GM18508 (cell line): ENCODE results near the gene MCOLN1.

Source experiments
- ATAC-seq: cut with Tn5 transposase; IDR thresholded peaks from one replicate; pipeline ENCODE4 v1.9.1; 2021; ENCODE audit warnings: moderate number of reproducible peaks; ENCODE audit not compliant: insufficient read depth, unreplicated experiment

The MCOLN1 gene

GRCh38 chr19:7500811-7501450 is 21.5 kb upstream of the MCOLN1 start:
- ATAC-seq: no peak

DNA sequence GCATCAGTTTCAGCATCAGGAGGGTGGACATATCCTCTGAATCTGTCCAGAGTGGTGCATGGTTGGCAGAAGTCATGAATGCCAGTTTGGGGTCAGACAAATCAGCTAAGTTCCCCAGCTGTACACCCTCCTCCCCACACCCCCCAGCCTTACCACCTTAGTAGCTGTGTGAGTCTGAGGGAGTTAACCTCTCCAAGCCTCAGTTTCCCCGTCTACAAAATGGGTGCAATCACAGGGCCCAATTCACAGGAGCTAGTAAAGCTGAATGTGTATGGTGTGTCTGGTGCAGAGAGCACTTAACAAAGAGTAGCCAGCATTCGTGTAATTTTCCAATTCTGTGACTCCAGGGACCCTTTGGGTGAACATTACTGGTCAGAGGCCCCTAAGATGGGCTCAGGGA is 19.9 kb upstream of the MCOLN1 start:
- ATAC-seq: no peak

DNA sequence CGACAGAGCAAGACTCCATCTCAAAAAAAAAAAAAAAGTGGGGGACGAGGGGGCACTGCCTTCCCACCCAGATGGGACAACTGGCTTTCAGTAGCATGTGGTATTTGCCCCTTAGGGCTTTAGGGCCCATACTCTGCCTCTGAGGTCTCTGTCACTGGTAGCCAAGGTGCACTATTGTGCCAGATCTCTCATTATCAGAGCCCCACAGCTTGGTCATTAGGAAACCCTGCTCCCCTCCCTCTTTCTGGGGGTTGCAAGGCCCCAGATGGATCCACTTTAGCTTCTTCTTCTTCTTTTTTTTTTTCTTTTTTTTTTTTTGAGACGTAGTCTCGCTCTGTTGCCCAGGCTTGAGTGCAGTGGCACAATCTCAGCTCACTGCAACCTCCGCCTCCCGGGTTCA is 17.7 kb upstream of the MCOLN1 start:
- no peak for ATAC-seq

GRCh38 chr19:7505288-7505681 is 17.1 kb upstream of the MCOLN1 start:
- ATAC-seq: no peak

- no peak for ATAC-seq
Measured at GRCh38 chr19:7505682-7506384, 16.6 kb upstream of the MCOLN1 start.

DNA sequence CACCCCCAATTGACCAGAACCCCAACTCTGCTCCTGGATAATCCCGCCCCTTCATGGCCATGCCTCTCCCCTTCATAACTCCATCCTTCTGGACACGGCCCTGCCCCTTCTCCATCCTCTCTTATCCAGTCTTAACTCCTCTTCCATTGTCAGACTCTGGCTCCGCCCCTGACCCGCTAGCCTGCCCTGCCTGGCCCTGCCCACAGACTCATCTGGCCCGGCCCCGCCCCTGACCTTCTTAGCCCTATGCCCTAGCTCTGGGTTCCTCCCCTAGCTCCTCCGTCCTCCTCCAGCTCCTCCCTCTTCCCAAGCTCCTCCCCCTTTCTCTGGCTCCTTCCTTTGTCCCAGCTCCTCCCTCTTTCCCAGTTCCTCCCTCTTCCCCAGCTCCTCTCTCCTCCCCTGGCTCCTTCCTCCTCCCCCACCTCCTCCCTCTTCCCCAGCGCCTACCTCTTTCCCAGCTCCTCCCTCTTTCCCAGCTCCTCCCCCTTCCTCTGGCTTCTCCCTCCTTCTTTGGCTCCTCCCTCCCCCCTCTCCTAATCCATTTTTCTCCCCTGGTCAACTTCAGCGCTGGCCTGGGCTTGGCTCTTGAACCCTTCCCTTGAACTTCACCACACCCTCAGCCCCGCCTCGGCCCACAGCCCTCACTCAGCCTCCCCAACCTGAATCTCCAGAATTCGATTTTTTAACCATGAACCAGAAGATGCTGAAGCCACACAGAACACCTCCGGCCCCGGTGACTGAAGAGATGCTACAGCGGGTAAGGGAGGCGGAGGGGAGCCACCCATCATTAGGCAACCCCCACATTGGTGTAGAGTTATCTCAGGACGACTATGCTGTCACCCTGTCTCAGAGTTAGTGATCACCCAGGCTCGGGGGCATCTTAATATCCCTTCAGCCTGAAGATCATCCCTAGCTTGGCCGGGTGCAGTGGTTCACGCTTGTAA is 15.8 kb upstream of the MCOLN1 start:
- ATAC-seq: no peak

DNA sequence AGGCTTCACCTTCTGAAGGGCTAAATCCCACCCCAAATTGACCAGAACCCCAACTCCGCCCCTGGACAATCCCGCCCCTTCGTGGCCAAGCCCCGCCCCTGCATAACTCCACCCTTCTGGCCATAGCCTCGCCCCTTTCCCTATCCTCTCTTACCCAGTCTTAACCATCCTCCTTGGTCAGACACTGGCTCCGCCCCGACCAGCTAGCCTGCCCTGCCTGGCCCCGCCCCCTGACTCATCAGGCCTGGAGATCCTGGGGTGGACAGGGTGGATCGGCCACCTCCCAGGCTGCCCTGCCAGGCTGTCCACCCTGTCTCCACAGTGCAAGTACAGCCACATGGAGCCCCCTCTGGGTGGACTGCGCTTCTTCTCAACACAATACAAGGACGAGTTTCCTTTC is 14.5 kb upstream of the MCOLN1 start:
- ATAC-seq: no peak

DNA sequence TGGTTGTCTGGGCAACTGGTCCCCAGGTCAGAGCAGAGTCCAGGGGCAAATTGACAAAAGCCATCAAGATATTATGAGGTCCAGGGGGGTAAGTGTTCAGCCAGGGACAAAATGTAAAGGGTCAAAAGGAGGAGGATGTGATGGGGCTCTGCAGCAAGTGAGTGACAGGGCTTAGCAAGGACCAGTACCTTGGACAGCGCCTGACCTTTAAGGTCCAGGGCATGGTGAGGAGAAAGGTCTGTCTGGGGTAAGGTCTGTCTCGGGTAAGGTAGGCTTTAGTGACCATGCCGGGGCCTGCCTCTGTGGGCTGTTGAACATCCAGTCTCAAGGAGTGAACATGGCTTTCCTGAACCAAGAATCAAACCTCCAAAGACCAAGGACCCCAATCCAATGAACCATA is 12.8 kb upstream of the MCOLN1 start:
- no peak for ATAC-seq

- ATAC-seq: no peak
Measured at GRCh38 chr19:7512400-7512851, 10.0 kb upstream of the MCOLN1 start.

DNA sequence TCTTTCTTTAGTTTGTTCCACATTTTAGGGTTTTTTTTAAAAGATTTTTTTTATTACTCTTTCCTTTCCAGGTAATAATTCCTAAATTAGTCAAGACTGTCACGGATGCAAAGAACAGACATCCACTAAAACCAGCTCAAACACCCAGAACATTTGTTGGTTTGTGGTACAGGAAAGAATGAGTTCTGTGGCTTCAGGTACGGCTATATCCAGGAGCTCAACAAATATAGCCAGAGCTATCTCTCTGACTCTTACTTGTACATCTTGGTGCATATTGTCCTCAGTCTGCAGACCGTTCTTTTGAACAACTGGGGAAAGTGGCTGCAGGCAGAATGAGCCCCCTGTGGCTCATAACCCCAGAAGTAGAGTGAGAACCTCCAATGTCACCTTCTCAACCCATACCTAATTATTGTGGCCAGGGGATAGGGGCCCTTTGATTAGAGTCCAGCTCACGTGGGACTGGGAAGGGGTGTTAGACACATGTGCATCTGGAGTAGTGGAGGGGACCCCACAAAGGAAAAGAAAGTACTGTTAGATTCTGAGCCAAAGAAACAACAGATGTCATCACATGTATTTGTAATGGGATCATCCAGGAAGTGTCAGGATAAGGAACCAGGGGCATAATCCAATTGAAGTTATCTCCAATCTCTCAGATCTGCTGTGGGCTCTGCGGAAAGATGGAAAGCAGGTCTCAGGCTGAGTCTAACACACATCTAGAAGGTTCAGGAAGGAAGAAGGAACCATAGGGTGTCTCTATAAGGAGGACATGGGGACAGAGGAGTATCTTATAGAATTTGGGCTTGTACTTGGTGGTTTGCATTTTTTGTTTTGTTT is 8.4 kb upstream of the MCOLN1 start:
- ATAC-seq: no peak

DNA sequence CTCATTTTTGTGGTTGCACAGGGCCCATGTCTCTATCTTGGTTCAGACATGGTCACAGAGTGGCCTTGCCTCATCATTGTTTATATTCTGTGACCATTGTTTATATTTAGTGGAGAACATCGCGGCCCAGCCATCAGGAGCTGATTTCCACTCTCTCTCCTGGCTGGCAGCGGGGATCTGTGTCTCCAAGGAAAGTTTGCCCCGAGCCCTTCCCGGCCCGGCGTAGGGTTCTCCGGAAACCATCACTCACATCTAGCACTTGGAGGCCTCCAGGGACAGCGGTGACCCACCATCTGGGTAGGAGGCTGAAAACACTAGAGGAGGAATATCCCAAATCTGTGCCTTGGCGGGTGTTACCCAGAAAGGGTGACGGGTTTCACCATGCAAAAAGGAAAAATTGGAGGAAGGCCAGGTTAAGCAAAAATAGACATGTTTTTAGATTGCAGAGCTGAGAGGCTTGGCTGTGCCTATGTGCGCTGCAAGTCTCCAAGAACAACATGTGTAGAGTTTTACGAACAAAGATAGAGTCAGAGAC is 7.2 kb upstream of the MCOLN1 start:
- ATAC-seq: no peak

DNA sequence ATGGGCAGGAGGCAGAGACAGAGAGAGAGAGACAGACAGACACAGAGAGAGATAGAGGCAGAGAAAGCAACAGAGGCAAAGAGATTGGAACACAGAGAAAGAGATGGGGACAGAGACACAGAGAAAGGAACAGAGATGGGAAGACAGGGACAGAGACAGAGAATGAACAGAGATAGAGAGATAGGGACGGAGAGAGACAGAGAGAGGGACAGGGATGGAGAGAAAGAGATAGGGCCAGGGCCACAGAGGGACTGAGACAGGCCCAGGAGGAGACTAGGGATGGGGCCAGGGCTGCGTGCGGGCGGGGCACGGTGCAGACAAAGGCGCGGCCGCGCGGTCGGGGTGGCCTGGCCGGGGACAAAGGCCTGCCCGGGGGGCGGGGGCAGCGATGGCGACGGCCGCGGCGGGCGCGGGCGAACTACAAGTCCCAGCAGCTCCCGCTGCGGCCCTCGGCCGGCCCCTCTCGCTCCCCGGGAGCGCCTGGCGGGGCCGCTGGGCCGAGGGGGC is 6.7 kb upstream of the MCOLN1 start, which contains the start of gene ZNF358:
Gene ZNF358 (plus strand): TSS at position 459 of the 507 bp plus-strand sequence. CDS start 3,140 bp downstream, outside the sequence.
- no peak for ATAC-seq

DNA sequence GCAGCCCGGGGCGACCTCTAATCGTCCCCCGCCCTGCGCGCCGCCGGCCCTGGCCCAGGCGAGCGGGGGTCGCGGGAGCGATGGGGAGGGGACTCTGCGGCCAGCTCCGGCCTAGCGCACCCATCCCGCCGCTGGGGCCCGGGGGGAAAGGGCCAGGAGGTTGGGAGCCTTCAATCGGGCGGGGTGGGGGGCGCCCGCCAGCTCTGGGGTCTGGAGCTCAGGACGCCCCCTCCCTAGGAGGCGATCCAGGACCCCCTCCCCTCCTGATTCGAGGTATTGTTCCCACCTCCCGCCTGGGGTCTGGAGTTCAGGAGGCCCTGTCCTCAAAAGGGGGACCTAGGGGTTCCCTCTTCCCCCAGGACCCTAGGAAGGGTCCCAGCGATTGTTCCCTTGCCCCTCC is 6.1 kb upstream of the MCOLN1 start:
- no peak for ATAC-seq

DNA sequence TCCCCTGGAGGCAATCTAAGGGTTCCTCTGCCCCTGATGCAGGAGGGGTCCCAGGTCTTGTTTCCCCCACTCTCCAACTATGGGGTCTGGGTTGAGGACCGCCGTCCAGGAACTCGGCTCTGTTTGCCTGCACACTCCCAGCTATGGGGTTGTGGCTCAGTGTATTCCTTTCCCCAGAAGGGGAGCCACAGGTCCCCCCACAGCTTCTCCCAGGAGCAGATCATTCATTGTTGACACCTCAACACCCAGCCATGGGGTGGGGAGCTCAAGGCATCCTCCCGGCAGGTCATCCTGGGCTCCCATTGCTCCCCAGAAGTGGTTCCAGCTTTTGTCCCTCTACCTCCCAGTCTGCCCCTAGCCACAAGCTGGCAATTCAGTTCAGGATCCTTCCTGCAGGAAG is 5.5 kb upstream of the MCOLN1 start:
- no peak for ATAC-seq

DNA sequence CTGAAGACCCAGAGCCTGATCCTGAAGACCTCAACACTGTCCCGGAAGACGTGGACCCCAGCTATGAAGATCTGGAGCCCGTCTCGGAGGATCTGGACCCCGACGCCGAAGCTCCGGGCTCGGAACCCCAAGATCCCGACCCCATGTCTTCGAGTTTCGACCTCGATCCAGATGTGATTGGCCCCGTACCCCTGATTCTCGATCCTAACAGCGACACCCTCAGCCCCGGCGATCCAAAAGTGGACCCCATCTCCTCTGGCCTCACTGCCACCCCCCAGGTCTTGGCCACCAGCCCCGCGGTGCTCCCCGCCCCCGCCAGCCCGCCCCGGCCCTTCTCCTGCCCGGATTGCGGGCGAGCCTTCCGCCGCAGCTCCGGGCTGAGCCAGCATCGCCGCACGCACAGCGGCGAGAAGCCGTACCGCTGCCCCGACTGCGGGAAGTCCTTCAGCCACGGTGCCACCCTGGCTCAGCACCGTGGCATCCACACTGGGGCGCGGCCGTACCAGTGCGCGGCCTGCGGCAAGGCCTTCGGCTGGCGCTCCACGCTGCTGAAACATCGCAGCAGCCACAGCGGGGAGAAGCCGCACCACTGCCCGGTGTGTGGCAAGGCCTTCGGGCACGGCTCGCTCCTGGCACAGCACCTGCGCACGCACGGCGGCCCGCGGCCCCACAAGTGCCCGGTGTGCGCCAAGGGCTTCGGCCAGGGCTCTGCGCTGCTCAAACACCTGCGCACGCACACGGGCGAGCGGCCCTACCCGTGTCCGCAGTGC is 2.9 kb upstream of the MCOLN1 start:
- no peak for ATAC-seq

GRCh38 chr19:7520131-7521051 is 2.0 kb upstream of the MCOLN1 start:
- no peak for ATAC-seq

DNA sequence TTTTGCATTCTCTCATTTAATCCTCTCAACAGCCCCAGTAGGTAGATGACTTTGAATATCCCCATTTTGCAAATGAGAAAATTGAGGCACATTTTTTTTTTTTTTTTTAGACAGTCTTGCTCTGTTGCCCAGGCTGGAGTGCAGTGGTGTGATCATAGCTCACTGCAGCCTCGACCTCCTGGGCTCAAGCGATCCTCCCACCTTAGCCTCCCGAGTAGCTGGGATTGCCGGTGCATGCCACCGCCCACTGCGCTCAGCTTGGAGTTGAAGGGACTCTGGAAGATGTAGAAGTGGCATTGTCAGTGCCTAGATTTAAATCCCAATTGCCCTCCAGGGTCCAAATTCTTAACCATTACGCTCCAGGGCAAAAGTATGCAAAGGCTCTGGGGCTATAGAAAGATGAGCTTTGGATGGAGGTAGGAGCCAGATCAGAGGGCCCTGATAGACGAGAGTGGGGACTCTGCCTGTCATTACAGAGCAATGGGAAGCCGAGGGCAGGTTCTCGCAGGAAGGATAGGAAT is 813 bp upstream of the MCOLN1 start:
- no peak for ATAC-seq
